Neural cell (in vitro differentiated cells): ENCODE measurements around the gene UBASH3B.

Experiments
- CTCF ChIP-seq: fragments of 450-650 bp; IDR thresholded peaks from 2 replicates; pipeline ENCODE4 v1.5.1; 2014; ENCODE audit warnings: antibody characterized with exemption, mild to moderate bottlenecking, moderate library complexity; ENCODE audit not compliant: poor library complexity, severe bottlenecking
- EP300 ChIP-seq: fragments of 450-650 bp; conservative IDR thresholded peaks from 2 replicates; pipeline ENCODE4 v1.6.1; 2014; ENCODE audit warnings: antibody characterized with exemption, mild to moderate bottlenecking, moderate library complexity; ENCODE audit not compliant: poor library complexity, severe bottlenecking
- EZH2 ChIP-seq: fragments of 200-600, 300-800 bp; shearing (Covaris generic), sonication (generic); IDR thresholded peaks from 2 replicates; pipeline ENCODE4 v1.6.1; 2014; ENCODE audit warnings: antibody characterized with exemption, low read length, borderline replicate concordance, mild to moderate bottlenecking; ENCODE audit not compliant: insufficient read depth, poor library complexity, severe bottlenecking
- MXI1 ChIP-seq: fragments of 450-650 bp; conservative IDR thresholded peaks from 2 replicates; pipeline ENCODE4 v1.6.1; 2014; ENCODE audit warnings: antibody characterized with exemption, mild to moderate bottlenecking; ENCODE audit not compliant: poor library complexity, severe bottlenecking
- SMC3 ChIP-seq: fragments of 450-650 bp; conservative IDR thresholded peaks from 2 replicates; pipeline ENCODE4 v1.6.1; 2014; ENCODE audit warnings: antibody characterized with exemption, mild to moderate bottlenecking, moderate library complexity; ENCODE audit not compliant: poor library complexity

- TF ChIP-seq CTCF (no peak), EP300 (no peak), MXI1 (no peak), EZH2 (no peak), SMC3 (no peak)
These were observed 26.2 kb downstream of the UBASH3B start for GRCh38 chr11:122681735-122682134.
